Measurements from ENCODE around the gene CBFA2T2.
A peak's percentile ranks its signal among the peaks of the same experiment; 100 is the strongest.
"Not testable (repeated sequence)": the region's sequence is repeated elsewhere in the genome, so short reads cannot be mapped to it uniquely, and the experiment has no call there.

CBFA2T2 gene

DNA sequence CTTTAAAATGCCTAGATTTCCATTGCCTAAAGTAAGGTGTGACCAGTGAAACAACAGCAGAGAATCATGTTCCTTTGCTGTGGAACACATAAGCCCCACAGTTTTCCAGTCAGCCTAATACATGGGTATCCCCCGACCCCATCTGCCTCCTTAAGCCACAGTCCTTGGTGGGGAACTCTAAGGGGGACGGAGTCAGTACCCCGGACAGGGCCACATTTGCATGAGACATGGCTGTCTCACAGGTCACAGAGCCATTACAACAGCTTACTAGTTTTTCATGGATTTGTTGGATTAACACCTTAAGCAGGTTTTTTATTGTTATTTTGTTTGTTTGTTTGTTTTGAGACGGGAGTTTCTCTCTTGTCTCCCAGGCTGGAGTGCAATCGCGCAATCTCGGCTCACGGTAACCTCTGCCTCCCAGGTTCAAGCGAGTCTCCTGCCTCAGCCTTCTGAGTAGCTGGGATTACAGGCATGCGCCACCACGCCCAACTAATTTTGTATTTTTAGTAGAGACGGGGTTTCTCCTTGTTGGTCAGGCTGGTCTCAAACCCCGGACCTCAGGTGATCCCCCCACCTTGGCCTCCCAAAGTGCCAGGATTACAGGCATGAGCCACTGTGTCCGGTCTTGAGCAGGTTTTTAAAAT, 157.2 kb downstream of the CBFA2T2 start:
- H3K4me1 Mint-ChIP-seq (ENCODE audit: low read depth in 2 of 2); DNase-seq; ATAC-seq (replicated peaks); H3K27me3 Mint-ChIP-seq; H3K9me3 Mint-ChIP-seq: not testable (repeated sequence)
- Mint-ChIP-seq H3K27ac (peak overlapping the region; percentile 85 to 87), H3K36me3 (ENCODE audit: insufficient read depth) (peaks cover 22% of the 10 kb centered on the region), H3K4me3 (peak overlapping the region; percentile 66 to 71)

DNA sequence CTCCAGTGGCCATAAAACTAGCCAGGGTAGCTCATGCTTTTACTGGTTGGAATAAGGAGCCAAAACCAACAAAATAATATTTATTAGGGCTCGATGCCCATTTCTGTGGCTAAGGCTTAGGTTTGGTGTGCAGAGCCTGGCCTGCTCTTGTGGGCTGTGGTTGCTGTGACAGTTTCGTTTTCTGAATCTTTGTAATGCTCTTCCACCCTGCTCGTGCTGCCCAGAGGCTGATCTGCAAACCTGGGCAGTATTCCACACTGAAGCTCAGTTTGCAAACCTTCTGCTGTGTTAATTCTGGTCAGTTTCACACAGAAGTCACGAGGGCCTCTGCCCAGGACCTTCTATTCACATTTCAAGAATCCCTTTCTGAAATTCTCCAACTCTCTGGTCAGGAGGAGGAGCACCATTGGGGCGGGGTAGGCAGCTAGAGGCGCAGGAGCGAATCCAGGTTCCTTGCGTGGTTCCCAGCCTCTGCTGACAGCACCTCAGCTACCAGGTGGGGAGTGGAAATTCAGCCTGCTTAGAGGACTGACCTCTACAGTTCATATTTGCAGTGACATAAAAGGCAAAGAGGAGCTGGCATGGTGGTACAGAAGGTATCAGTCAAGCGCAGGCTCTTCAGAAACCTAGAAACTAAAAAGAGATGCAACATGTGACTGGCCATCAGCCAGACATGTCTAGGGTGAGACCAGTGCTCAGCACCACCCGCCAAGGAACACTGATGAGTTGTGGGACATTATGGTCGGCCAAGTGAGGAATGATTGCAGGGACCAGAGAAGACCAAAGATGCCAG, 157.9 kb downstream of the CBFA2T2 start:
- Mint-ChIP-seq H3K27ac (peak overlapping the region; percentile 85 to 87), H3K4me3 (peak overlapping the region; percentile 66 to 71)

DNA sequence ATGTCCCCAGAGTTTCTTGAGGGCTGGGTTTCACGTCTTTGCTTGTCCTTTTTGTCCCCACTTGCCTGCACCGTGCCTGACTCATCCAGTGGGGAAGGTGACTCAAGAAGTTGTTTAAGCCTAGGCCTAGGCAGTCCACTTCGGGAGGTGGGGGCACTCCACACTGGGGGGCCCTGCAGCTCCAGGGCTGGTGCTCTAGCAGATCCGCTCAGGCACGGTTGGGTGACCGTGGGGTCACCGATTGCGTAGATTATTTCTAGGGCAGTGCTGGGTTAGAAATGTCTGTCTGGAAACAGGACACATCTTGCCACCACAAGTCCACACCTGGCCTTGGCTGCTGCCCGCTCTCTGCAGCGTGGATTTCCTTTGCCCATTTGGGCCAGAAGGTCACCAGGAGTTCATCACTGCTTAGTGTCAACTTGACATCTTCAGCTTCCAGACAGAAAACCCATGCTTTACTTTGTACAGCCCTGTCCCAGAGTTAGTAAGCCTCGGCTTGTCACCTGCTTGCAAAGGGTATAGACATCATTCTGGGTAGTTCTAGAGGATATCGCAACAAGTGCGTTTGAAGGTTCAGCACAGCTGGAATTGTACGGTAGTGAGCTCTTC, 158.6 kb downstream of the CBFA2T2 start:
- Mint-ChIP-seq H3K27ac (no peak overlapping the region), H3K4me1 (ENCODE audit: low read depth in 2 of 2) (peaks cover 13 to 16% of the 10 kb centered on the region in 2 donors), H3K27me3 (no peaks in the 10 kb centered on the region), H3K36me3 (ENCODE audit: insufficient read depth) (peaks cover 18% of the 10 kb centered on the region), H3K9me3 (no peaks in the 10 kb centered on the region), H3K4me3 (no peak overlapping the region)
- DNase-seq, result no peak
- no peak for ATAC-seq (replicated peaks)

More for the DNA sequence above, 157.9 kb downstream of the CBFA2T2 start:
- peak; percentile 89 for ATAC-seq (replicated peaks)
- Mint-ChIP-seq H3K36me3 (ENCODE audit: insufficient read depth) (peaks cover 18% of the 10 kb centered on the region), H3K4me1 (ENCODE audit: low read depth in 2 of 2) (peaks cover 9 to 11% of the 10 kb centered on the region in 2 donors), H3K27me3 (no peaks in the 10 kb centered on the region), H3K9me3 (no peaks in the 10 kb centered on the region)
- DNase-seq, result peak in 1 of 3 experiments; percentile 17

DNA sequence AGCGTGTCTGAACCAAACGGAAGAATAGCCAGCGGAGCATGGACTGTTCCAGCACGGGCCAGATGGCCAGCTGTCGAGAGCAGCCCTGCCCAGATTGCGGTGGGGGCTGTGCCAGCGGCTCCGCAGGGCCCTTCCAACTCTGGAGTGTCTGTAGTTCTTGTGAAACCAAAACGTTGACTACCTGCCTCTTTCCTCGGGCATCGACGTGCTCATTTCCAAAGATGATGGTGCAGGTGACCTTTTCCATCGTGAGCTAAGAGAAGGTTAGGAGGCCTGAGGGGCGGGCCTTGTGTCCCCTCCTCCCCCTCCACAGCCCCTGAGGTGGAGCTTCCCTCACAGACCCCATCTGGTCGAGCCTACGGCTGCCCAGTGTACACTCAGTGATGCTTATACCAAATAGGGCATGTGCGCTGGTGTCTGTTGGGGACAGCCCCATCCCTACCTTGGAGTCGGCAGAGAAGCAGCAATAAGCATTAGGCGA, 159.3 kb downstream of the CBFA2T2 start:
- peak overlapping the region in 1 of 2 donors; percentile 62 for H3K27ac Mint-ChIP-seq
- H3K4me3 Mint-ChIP-seq, result no peak overlapping the region
- H3K36me3 Mint-ChIP-seq (ENCODE audit: insufficient read depth), result peaks cover 17% of the 10 kb centered on the region
- no peaks in the 10 kb centered on the region for H3K27me3 Mint-ChIP-seq
- peaks cover 14 to 16% of the 10 kb centered on the region in 2 donors for H3K4me1 Mint-ChIP-seq (ENCODE audit: low read depth in 2 of 2)
- ATAC-seq (replicated peaks), result no peak
- no peak for DNase-seq
- no peaks in the 10 kb centered on the region for H3K9me3 Mint-ChIP-seq

DNA sequence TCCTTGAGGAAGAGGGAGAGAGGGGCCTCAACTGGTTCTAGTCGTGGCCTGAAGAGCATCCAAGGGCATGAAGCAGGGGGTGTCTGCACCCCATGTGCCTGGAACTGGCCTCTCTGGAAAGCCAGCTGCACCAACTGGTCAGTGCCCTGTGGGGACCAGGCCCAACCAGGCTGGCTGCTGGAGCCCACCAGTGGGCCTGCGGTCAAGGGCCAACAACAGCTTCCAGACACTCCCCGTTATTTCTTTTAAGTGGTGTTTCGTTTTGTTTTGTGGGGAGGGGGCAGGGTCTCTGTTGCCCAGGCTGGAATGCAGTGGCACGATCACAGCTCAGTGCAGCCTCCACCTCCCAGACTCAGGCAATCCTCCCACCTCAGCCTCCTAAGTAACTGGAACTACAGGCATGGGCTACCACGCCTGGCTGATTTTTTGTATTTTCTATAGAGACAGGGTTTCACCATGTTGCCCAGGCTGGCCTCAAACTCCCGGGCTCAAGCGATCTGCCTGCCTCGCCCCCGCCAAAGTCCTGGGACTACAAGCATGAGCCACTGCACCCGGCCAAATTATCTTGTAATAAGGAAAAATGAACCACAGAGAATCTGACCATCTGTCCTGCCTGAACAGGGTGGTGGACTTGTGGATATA, 160.3 kb downstream of the CBFA2T2 start:
- Mint-ChIP-seq H3K27ac (peak overlapping the region; percentile 17 to 62), H3K4me3 (no peak overlapping the region), H3K27me3 (no peaks in the 10 kb centered on the region), H3K36me3 (ENCODE audit: insufficient read depth) (peaks cover 12% of the 10 kb centered on the region), H3K4me1 (ENCODE audit: low read depth in 2 of 2) (peaks cover 14 to 16% of the 10 kb centered on the region in 2 donors), H3K9me3 (no peaks in the 10 kb centered on the region)
- no peak for DNase-seq
- ATAC-seq (replicated peaks), result no peak

DNA sequence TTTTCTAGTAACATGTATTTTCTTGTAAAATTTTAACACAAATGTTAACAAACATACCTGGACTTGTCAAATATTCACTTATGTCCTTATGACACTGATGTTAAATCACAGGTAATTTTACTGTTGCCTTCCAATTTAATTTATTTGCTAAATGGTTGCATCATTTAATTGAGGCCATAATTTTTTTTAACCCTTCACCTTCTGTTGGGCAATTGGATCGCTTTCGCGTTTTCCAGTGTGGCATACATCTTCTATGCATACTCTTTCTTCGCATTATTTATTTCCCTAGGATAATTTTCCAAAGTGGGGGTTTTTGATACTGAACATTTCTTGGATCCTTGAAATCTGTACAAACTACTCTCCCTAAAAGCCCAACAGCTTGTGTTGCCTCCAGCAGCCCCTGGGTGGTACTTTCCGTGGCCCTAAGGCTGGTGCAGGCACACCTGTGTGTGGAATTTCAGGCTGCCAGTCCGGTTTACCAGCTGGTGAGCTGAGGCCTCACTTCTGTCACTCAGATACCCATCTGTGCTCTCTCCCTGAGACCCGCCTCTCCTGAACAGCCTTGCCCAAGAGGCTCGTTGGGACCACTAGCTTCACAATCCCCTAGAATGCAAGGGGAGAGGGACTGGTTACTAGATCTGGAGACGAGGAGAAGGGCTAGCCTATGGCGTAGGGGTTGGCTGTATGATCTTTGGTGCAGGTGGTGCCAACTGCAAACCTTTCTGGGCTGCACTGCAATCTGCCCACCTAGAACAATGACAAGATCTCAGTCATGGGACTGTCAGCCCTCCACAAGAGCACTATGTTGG, 161.1 kb downstream of the CBFA2T2 start:
- H3K4me1 Mint-ChIP-seq (ENCODE audit: low read depth in 2 of 2), result peaks cover 14 to 16% of the 10 kb centered on the region in 2 donors
- H3K27me3 Mint-ChIP-seq, result no peaks in the 10 kb centered on the region
- H3K9me3 Mint-ChIP-seq, result no peaks in the 10 kb centered on the region
- H3K36me3 Mint-ChIP-seq (ENCODE audit: insufficient read depth), result peaks cover 8% of the 10 kb centered on the region
- H3K4me3 Mint-ChIP-seq, result no peak overlapping the region
- DNase-seq (no peak), ATAC-seq (replicated peaks) (no peak)
- peak overlapping the region; percentile 17 to 62 for H3K27ac Mint-ChIP-seq

DNA sequence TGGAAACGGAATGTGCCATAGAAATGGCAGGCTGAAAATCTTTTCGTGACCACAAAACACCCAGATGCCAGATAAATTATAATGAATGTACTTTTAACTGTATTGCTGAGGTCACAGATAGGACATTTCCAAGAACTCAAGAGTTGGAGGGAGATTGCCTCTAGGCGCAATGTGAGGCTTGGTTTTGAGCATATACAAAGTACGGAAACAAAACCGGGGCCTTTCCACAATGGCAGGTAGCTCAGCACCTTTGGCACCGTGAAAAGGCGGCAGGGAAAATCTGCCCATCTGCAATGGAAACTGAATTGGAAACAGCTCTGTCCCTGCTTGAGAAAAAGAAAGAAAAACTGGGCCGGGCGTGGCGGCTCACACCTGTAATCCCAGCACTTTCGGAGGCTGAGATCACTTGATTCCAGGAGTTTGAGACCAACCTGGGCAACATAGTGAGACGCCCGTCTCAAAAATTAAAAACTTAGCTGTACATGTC, 161.7 kb downstream of the CBFA2T2 start:
- ATAC-seq (replicated peaks) (no peak), DNase-seq (no peak)
- peak overlapping the region in 1 of 2 donors; percentile 17 for H3K27ac Mint-ChIP-seq
- H3K27me3 Mint-ChIP-seq, result no peaks in the 10 kb centered on the region
- no peak overlapping the region for H3K4me3 Mint-ChIP-seq
- H3K36me3 Mint-ChIP-seq (ENCODE audit: insufficient read depth), result peaks cover 2% of the 10 kb centered on the region
- H3K9me3 Mint-ChIP-seq, result no peaks in the 10 kb centered on the region
- peaks cover 14 to 16% of the 10 kb centered on the region in 2 donors for H3K4me1 Mint-ChIP-seq (ENCODE audit: low read depth in 2 of 2)

DNA sequence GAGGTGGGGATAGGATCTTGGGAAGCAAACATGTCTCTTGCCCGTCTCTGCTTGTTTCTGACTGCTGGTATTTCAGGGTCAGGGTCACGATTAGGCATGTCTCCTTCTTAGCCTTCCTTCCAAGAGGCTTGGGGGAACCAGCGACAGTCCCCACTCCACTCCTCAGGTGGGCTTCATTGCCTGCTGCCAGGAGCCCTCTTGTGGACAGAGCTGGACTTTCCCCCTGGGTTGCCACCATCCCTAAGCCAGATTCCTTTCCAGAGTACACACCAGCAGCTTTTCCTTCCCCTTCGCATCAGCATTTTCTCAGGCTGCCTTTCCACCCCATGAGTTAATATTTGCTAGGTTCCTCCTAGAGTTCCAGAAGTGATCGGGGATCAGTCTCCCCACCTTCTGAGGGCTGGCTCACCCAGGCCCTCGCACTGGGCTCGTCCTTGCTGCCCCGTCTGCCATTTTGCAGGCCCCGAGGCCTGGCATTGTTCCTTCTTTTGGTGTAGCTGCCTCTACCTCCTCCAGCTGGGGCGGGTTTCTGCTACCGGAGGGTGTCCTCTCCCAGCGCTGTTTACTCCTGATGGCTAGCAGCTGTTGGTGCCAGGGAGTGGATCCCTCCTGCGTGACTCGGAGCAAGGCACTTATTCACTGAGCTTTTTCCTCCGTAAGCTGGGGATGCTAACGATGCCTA, 163.5 kb downstream of the CBFA2T2 start:
- DNase-seq, result peak; percentile 21 to 51 (median 33)

DNA sequence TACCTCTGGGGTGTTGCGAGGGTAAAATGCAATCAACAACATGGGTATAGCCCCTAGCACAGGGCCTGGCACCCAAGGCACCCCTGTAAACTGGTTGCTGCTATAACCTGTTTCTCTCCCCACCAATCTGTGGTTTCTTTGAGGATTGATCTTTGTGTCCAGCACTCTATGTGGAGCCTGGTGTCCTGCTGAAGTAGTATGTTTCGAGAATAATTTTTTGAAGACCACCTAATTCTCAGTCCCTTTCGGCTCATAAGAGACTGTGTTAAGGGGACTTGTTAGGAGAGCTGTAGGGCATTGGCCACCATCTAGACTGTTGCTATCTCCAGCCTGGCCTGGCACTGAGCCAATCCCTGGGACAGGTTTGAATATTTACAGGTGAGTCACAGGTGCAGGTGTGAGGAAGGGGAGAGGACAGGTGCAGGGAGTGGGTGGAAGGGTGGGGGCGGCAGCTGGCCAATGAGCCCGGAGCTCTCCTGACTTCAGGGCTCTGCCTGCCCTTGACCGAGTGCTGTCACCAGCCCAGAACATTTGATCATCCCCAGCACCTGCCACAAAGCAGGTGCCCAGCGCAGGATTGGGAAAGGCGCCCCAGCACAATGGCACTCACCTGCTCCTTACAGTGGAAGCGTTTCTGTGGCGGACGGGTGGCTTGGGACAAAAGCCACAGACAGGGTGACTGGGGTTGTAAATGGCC, 164.2 kb downstream of the CBFA2T2 start:
- DNase-seq, result no peak
- Mint-ChIP-seq H3K27me3 (no peaks in the 10 kb centered on the region), H3K4me1 (ENCODE audit: low read depth in 2 of 2) (peaks cover 6 to 7% of the 10 kb centered on the region in 2 donors), H3K27ac (no peak overlapping the region), H3K4me3 (no peak overlapping the region), H3K9me3 (no peaks in the 10 kb centered on the region), H3K36me3 (ENCODE audit: insufficient read depth) (no peaks in the 10 kb centered on the region)
- ATAC-seq (replicated peaks), result no peak

More for the DNA sequence above, 163.5 kb downstream of the CBFA2T2 start:
- H3K27me3 Mint-ChIP-seq, result no peaks in the 10 kb centered on the region
- H3K36me3 Mint-ChIP-seq (ENCODE audit: insufficient read depth), result no peaks in the 10 kb centered on the region
- H3K9me3 Mint-ChIP-seq, result no peaks in the 10 kb centered on the region
- peak; percentile 74 for ATAC-seq (replicated peaks)
- no peak overlapping the region for H3K4me3 Mint-ChIP-seq
- H3K4me1 Mint-ChIP-seq (ENCODE audit: low read depth in 2 of 2), result peaks cover 6 to 7% of the 10 kb centered on the region in 2 donors
- peak overlapping the region in 1 of 2 donors; percentile 44 for H3K27ac Mint-ChIP-seq

DNA sequence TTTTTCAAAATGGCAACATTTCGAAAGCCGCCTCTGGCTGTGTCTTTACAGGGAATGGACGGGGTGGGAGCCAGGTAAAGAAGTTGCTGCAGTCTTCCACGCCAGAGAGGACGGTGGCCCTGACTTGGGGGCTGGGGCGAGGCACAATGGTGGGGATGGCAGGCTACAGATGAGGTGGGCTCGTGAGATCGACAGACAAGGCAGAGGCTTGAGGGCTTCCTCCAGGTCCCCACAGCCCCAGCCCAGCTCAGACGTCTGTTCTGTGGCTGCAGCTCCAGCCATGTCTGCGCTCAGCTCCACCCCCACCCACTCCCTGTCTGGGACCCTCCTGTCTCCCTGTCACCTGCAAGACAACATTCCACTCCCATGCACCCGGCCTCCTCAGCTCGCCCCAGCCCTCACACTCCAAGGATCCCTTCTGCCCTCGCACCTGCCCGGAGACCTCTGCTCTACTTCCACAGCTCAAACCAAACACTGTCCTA, 164.8 kb downstream of the CBFA2T2 start:
- DNase-seq (no peak), ATAC-seq (replicated peaks) (no peak)
- Mint-ChIP-seq H3K27ac (no peak overlapping the region), H3K9me3 (no peaks in the 10 kb centered on the region), H3K4me1 (ENCODE audit: low read depth in 2 of 2) (peaks cover 6 to 7% of the 10 kb centered on the region in 2 donors), H3K27me3 (no peaks in the 10 kb centered on the region), H3K4me3 (no peak overlapping the region), H3K36me3 (ENCODE audit: insufficient read depth) (no peaks in the 10 kb centered on the region)

DNA sequence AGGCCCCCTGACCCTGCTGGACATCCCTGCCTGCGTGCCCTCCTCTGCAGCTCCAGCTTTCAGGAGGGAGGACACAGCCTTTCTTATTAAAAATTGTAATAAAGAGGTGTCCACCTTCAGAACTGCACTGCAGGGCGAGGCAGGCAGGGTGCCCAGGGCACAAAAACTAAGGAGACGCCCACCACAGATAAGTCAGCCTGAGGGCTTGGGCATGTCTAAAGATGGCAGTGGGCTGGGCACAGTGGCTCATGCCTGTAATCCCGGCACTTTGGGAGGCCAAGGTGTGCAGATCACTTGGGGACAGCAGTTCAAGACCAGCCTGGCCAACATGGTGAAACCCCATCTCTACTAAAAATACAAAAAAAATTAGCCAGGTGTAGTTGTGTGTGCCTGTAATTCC, 165.3 kb downstream of the CBFA2T2 start:
- Mint-ChIP-seq H3K36me3 (ENCODE audit: insufficient read depth) (no peaks in the 10 kb centered on the region), H3K4me3 (no peak overlapping the region), H3K4me1 (ENCODE audit: low read depth in 2 of 2) (peaks cover 6 to 7% of the 10 kb centered on the region in 2 donors), H3K9me3 (no peaks in the 10 kb centered on the region), H3K27me3 (no peaks in the 10 kb centered on the region), H3K27ac (no peak overlapping the region)
- DNase-seq (no peak), ATAC-seq (replicated peaks) (no peak)
